ENCODE results near the gene THSD7B.

Gene THSD7B

DNA sequence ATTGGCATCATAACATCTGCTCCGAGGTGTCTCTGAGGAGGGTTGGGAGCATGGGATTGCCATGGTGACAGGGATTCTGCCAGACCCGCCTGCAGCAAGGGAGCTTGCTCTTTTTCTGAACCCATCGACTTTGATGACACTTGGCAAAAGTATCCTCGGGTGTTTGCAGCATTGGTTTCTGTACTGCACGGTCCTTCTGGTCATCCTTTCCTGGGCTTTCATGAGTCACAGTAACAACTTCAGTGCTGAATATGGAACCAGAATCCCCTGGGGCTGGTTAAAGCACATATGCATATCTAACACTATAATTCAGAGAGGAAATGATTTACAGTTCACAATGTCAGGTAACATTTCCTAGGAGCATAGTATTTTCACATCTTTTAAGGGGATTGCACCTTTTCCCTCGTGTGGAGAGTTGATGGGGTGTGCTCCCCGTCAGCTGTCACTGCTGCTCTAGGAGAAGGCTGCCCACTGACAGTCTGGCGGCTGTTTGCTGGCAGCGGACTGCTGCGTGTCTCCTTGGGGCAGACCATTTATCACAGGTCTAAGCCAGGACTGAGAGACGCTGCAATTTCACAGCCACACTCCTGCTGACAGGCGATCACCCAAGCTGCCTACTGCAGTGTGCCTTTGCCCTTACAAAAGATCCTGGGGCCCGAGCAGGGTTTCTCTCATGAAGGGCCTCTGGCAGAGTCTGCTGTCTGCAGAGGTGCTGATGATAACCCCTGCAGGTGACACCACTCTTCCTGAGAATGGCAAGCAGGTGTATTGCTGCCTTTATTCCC is 425.3 kb downstream of the THSD7B start:
- Histone ChIP-seq H3K36me3 (ENCODE audit: insufficient read depth, insufficient read length, low read length) (no peaks in the 10 kb centered on the region), H3K9ac (ENCODE audit: insufficient read length, low read depth) (no peak overlapping the region), H3K4me1 (ENCODE audit: insufficient read depth, insufficient read length) (no peaks in the 10 kb centered on the region), H3K27me3 (ENCODE audit: insufficient read depth, insufficient read length) (no peaks in the 10 kb centered on the region), H3K4me3 (ENCODE audit: insufficient read length, low read depth) (no peak overlapping the region), H3K9me3 (ENCODE audit: insufficient read depth, low read length) (peaks cover 2% of the 10 kb centered on the region; the same call in 1 of the 2 replicates)
- TF ChIP-seq ZNF274 (IDR thresholded peaks at IDR 0.05; ENCODE audit: low read depth, low read length), result no peak
- TF ChIP-seq SUZ12 (IDR thresholded peaks at IDR 0.05; ENCODE audit: extremely low read depth, insufficient read depth, insufficient read length), result no peak
- no peak for DNase-seq (ENCODE audit: low read depth, low spot score)

DNA sequence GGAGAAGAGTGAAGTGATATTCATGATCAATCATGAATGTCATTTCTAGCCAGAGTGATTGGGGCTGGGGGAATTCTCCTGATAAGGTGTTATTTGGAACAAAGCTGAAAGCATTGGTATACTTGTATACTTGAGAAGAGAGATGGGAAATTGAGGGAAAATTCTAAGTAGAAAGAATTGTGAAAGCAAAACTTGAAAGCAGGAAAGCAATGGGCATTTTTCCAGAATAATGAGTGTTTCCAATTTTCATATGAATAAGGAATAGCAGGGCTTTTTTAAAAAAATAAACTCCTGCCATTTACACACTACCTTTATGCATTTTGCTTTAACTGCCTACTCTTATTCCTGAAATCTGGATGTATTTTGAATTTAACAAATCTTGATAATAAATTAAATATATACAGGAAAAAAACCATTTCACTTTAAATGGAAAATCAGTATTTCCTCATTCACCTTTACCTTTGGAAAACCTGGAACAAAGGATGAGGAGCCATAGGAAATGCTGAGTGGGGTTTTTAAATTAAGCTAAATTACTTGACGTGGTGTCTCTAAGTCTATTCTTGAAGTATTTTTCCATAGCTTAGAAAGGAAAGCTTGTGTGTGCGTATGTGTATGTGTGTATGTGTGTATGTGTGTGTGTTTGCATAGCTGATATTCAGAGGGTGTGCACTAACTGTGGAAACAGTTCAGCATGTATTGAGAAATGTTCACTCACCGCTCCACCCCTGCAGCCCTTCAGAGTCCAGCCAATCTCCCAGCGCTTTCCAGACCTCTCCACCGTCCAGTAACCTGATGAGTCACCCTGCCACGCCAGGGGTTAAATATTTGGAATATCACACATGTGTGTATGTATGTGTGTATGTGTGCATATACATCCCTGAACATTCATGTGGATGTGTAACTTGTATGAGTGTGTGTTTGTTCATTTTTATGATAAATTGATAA is 427.3 kb downstream of the THSD7B start:
- no peaks in the 10 kb centered on the region for H3K4me1 ChIP-seq (ENCODE audit: insufficient read depth, insufficient read length)
- DNase-seq (ENCODE audit: low read depth, low spot score), result no peak
- H3K9me3 ChIP-seq (ENCODE audit: insufficient read depth, low read length), result no peaks in the 10 kb centered on the region
- TF ChIP-seq ZNF274 (IDR thresholded peaks at IDR 0.05; ENCODE audit: low read depth, low read length) (no peak), YY1 (IDR thresholded peaks at IDR 0.05; ENCODE audit: insufficient read depth, insufficient read length) (no peak), SUZ12 (IDR thresholded peaks at IDR 0.05; ENCODE audit: extremely low read depth, insufficient read depth, insufficient read length) (no peak)
- no peaks in the 10 kb centered on the region for H3K27me3 ChIP-seq (ENCODE audit: insufficient read depth, insufficient read length)
- H3K36me3 ChIP-seq (ENCODE audit: insufficient read depth, insufficient read length, low read length), result no peaks in the 10 kb centered on the region
- H3K4me3 ChIP-seq (ENCODE audit: insufficient read length, low read depth), result no peak overlapping the region
- H3K9ac ChIP-seq (ENCODE audit: insufficient read length, low read depth), result no peak overlapping the region

GRCh38 chr2:137193401-137193800 is 428.1 kb downstream of the THSD7B start:
- H3K36me3 ChIP-seq (ENCODE audit: insufficient read depth, insufficient read length, low read length), result no peaks in the 10 kb centered on the region
- H3K27me3 ChIP-seq (ENCODE audit: insufficient read depth, insufficient read length), result no peaks in the 10 kb centered on the region
- no peak overlapping the region for H3K4me3 ChIP-seq (ENCODE audit: insufficient read length, low read depth)
- H3K4me1 ChIP-seq (ENCODE audit: insufficient read depth, insufficient read length), result no peaks in the 10 kb centered on the region
- no peaks in the 10 kb centered on the region for H3K9me3 ChIP-seq (ENCODE audit: insufficient read depth, low read length)
- no peak for DNase-seq (ENCODE audit: low read depth, low spot score)
- TF ChIP-seq SUZ12 (IDR thresholded peaks at IDR 0.05; ENCODE audit: extremely low read depth, insufficient read depth, insufficient read length) (no peak), YY1 (IDR thresholded peaks at IDR 0.05; ENCODE audit: insufficient read depth, insufficient read length) (no peak), ZNF274 (IDR thresholded peaks at IDR 0.05; ENCODE audit: low read depth, low read length) (no peak)
- no peak overlapping the region for H3K9ac ChIP-seq (ENCODE audit: insufficient read length, low read depth)

DNA sequence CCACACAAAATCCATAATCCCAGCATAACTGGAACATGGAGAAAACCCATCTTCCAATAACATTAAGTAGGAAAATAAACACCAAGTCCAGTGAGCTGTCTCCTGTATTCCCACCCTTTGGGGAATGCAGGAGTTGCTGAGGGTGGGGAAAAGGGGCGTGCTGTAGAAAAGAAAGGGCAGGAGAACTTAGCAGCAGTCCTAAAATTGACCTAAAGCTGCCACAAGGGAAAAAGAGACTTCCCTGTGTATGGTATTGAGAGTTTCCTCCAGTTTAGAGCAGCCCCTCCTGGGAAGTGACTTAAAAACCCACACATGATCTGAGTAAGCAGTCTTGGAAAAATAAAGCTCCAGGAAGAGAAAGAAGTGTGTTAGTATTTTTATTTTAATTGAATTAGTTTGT is 428.8 kb downstream of the THSD7B start:
- H3K4me1 ChIP-seq (ENCODE audit: insufficient read depth, insufficient read length), result no peaks in the 10 kb centered on the region
- no peaks in the 10 kb centered on the region for H3K9me3 ChIP-seq (ENCODE audit: insufficient read depth, low read length)
- no peak overlapping the region for H3K9ac ChIP-seq (ENCODE audit: insufficient read length, low read depth)
- no peaks in the 10 kb centered on the region for H3K36me3 ChIP-seq (ENCODE audit: insufficient read depth, insufficient read length, low read length)
- TF ChIP-seq SUZ12 (IDR thresholded peaks at IDR 0.05; ENCODE audit: extremely low read depth, insufficient read depth, insufficient read length) (no peak), ZNF274 (IDR thresholded peaks at IDR 0.05; ENCODE audit: low read depth, low read length) (no peak), YY1 (IDR thresholded peaks at IDR 0.05; ENCODE audit: insufficient read depth, insufficient read length) (no peak)
- no peaks in the 10 kb centered on the region for H3K27me3 ChIP-seq (ENCODE audit: insufficient read depth, insufficient read length)
- DNase-seq (ENCODE audit: low read depth, low spot score), result no peak
- no peak overlapping the region for H3K4me3 ChIP-seq (ENCODE audit: insufficient read length, low read depth)

DNA sequence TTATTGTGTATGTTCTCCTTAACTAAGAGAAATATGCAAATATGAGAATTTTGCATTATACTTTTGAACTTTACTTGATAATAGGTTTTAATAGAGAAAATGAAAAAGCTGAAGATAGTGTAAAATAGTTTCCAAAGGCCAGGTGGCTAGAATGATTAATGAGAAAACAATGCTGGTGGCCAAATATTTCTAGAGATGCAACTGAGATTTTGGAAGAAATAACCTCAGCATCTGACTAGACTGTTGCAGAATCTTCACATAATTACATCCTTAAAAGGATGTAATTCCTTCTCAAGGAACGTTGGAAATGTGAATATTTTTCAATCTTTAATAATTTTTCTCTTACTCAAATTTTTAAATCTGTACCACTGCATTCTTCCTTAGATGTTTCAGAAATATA is 434.4 kb downstream of the THSD7B start:
- DNase-seq (ENCODE audit: low read depth, low spot score), result no peak
- Histone ChIP-seq H3K4me1 (ENCODE audit: insufficient read depth, insufficient read length) (no peaks in the 10 kb centered on the region), H3K36me3 (ENCODE audit: insufficient read depth, insufficient read length, low read length) (no peaks in the 10 kb centered on the region), H3K27me3 (ENCODE audit: insufficient read depth, insufficient read length) (no peaks in the 10 kb centered on the region), H3K9ac (ENCODE audit: insufficient read length, low read depth) (no peak overlapping the region), H3K9me3 (ENCODE audit: insufficient read depth, low read length) (no peaks in the 10 kb centered on the region), H3K4me3 (ENCODE audit: insufficient read length, low read depth) (no peak overlapping the region)
- no peak for TF ChIP-seq SUZ12 (IDR thresholded peaks at IDR 0.05; ENCODE audit: extremely low read depth, insufficient read depth, insufficient read length)
- TF ChIP-seq YY1 (IDR thresholded peaks at IDR 0.05; ENCODE audit: insufficient read depth, insufficient read length), result no peak
- TF ChIP-seq ZNF274 (IDR thresholded peaks at IDR 0.05; ENCODE audit: low read depth, low read length), result no peak

- Histone ChIP-seq H3K9me3 (ENCODE audit: insufficient read depth, low read length) (no peaks in the 10 kb centered on the region), H3K4me3 (ENCODE audit: insufficient read length, low read depth) (no peak overlapping the region), H3K9ac (ENCODE audit: insufficient read length, low read depth) (no peak overlapping the region), H3K27me3 (ENCODE audit: insufficient read depth, insufficient read length) (no peaks in the 10 kb centered on the region), H3K36me3 (ENCODE audit: insufficient read depth, insufficient read length, low read length) (no peaks in the 10 kb centered on the region), H3K4me1 (ENCODE audit: insufficient read depth, insufficient read length) (no peaks in the 10 kb centered on the region)
- DNase-seq (ENCODE audit: low read depth, low spot score), result no peak
- TF ChIP-seq ZNF274 (IDR thresholded peaks at IDR 0.05; ENCODE audit: low read depth, low read length) (no peak), YY1 (IDR thresholded peaks at IDR 0.05; ENCODE audit: insufficient read depth, insufficient read length) (no peak), SUZ12 (IDR thresholded peaks at IDR 0.05; ENCODE audit: extremely low read depth, insufficient read depth, insufficient read length) (no peak)
Measured at GRCh38 chr2:137202318-137202717, 437.0 kb downstream of the THSD7B start.

GRCh38 chr2:137205324-137205723 is 440.0 kb downstream of the THSD7B start:
- no peak overlapping the region for H3K4me3 ChIP-seq (ENCODE audit: insufficient read length, low read depth)
- H3K4me1 ChIP-seq (ENCODE audit: insufficient read depth, insufficient read length), result no peaks in the 10 kb centered on the region
- H3K9me3 ChIP-seq (ENCODE audit: insufficient read depth, low read length), result no peaks in the 10 kb centered on the region
- no peak for TF ChIP-seq ZNF274 (IDR thresholded peaks at IDR 0.05; ENCODE audit: low read depth, low read length)
- no peak for TF ChIP-seq SUZ12 (IDR thresholded peaks at IDR 0.05; ENCODE audit: extremely low read depth, insufficient read depth, insufficient read length)
- TF ChIP-seq YY1 (IDR thresholded peaks at IDR 0.05; ENCODE audit: insufficient read depth, insufficient read length), result no peak
- no peaks in the 10 kb centered on the region for H3K36me3 ChIP-seq (ENCODE audit: insufficient read depth, insufficient read length, low read length)
- DNase-seq (ENCODE audit: low read depth, low spot score), result no peak
- no peak overlapping the region for H3K9ac ChIP-seq (ENCODE audit: insufficient read length, low read depth)
- no peaks in the 10 kb centered on the region for H3K27me3 ChIP-seq (ENCODE audit: insufficient read depth, insufficient read length)
